ENCODE measurements around the gene SLC24A3.
"Not testable (repeated sequence)": the region's sequence is repeated elsewhere in the genome, so short reads cannot be mapped to it uniquely, and the experiment has no call there.

SLC24A3 gene

GRCh38 chr20:19658137-19658536 is 445.7 kb downstream of the SLC24A3 start:
- no peak for DNase-seq

GRCh38 chr20:19659448-19659847 is 447.0 kb downstream of the SLC24A3 start:
- DNase-seq = no peak

- DNase-seq = no peak
Measured at GRCh38 chr20:19660808-19661378, 448.5 kb downstream of the SLC24A3 start.

GRCh38 chr20:19661717-19662636 is 449.5 kb downstream of the SLC24A3 start:
- DNase-seq = peak; percentile 56

GRCh38 chr20:19662637-19662995 is 450.2 kb downstream of the SLC24A3 start:
- no peak for DNase-seq

GRCh38 chr20:19668418-19668817 is 456.0 kb downstream of the SLC24A3 start:
- no peak for DNase-seq

GRCh38 chr20:19670829-19671228 is 458.4 kb downstream of the SLC24A3 start:
- no peak for DNase-seq

- DNase-seq = no peak
Measured at GRCh38 chr20:19671374-19671773, 458.9 kb downstream of the SLC24A3 start.

- DNase-seq = no peak
Measured at GRCh38 chr20:19672498-19672897, 460.1 kb downstream of the SLC24A3 start.

- DNase-seq = no peak
Measured at GRCh38 chr20:19673575-19673974, 461.1 kb downstream of the SLC24A3 start.

- no peak for DNase-seq
Measured at GRCh38 chr20:19676202-19676601, 463.8 kb downstream of the SLC24A3 start.

GRCh38 chr20:19677336-19677735 is 464.9 kb downstream of the SLC24A3 start:
- no peak for DNase-seq

- DNase-seq = not testable (repeated sequence)
Measured at GRCh38 chr20:19678591-19678990, 466.1 kb downstream of the SLC24A3 start.

GRCh38 chr20:19679900-19680495 is 467.6 kb downstream of the SLC24A3 start:
- no peak for DNase-seq

GRCh38 chr20:19682249-19682648 is 469.8 kb downstream of the SLC24A3 start:
- no peak for DNase-seq

GRCh38 chr20:19683188-19683587 is 470.7 kb downstream of the SLC24A3 start:
- DNase-seq = no peak

GRCh38 chr20:19683822-19684221 is 471.4 kb downstream of the SLC24A3 start:
- no peak for DNase-seq

GRCh38 chr20:19688031-19688806 is 475.8 kb downstream of the SLC24A3 start:
- DNase-seq = peak; percentile 34

GRCh38 chr20:19690462-19690861 is 478.0 kb downstream of the SLC24A3 start:
- no peak for DNase-seq

- DNase-seq = no peak
Measured at GRCh38 chr20:19691125-19691524, 478.7 kb downstream of the SLC24A3 start.

- DNase-seq = no peak
Measured at GRCh38 chr20:19692100-19692499, 479.7 kb downstream of the SLC24A3 start.

GRCh38 chr20:19692685-19693119 is 480.3 kb downstream of the SLC24A3 start:
- DNase-seq = no peak

- no peak for DNase-seq
Measured at GRCh38 chr20:19693508-19693907, 481.1 kb downstream of the SLC24A3 start.

Data from NCI-H1694 (cell line).